GM21515 (cell line): ENCODE measurements around the gene TOR1B.
A peak's percentile ranks its signal among the peaks of the same experiment; 100 is the strongest.
"Not testable (repeated sequence)": the region's sequence is repeated elsewhere in the genome, so short reads cannot be mapped to it uniquely, and the experiment has no call there.

ENCODE experiments used
- ATAC-seq: cut with Tn5 transposase; IDR thresholded peaks from one replicate; pipeline ENCODE4 v1.9.1; 2021; ENCODE audit not compliant: unreplicated experiment

Gene TOR1B

DNA sequence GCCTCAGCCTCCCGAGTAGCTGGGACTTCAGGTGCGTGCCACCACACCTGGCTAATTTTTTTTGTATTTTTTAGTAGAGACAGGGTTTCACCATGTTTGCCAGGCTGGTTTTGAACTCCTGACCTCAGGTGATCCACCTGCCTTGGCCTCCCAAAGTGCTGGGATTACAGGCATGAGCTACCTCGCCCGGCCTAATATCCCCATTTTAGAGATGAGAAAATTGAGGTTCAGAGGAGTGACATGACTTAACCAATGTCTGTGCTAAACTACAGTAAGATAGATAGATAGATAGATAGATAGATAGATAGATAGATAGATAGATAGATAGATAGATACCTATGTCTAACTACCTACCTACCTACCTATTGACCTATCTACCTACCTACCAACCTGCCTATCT is 26.9 kb upstream of the TOR1B start:
- not testable (repeated sequence) for ATAC-seq

DNA sequence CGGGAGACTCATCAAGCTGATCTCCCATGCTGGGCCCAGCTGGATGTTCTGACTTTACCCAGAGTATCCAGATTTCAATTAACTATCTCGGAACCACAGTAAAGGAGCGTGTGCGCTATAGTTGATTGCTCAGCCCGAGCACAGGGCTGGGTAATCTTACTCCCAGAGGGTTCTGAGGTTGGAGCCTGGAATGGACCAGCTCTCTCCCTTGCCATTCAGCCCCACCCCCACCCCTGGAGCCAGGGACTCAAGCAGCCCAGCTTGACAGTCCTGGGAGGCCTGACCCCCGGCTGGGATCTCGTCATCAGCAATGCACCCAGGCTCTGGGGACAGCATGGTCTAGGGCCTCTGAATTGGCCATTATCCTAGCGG is 26.4 kb upstream of the TOR1B start:
- no peak for ATAC-seq

DNA sequence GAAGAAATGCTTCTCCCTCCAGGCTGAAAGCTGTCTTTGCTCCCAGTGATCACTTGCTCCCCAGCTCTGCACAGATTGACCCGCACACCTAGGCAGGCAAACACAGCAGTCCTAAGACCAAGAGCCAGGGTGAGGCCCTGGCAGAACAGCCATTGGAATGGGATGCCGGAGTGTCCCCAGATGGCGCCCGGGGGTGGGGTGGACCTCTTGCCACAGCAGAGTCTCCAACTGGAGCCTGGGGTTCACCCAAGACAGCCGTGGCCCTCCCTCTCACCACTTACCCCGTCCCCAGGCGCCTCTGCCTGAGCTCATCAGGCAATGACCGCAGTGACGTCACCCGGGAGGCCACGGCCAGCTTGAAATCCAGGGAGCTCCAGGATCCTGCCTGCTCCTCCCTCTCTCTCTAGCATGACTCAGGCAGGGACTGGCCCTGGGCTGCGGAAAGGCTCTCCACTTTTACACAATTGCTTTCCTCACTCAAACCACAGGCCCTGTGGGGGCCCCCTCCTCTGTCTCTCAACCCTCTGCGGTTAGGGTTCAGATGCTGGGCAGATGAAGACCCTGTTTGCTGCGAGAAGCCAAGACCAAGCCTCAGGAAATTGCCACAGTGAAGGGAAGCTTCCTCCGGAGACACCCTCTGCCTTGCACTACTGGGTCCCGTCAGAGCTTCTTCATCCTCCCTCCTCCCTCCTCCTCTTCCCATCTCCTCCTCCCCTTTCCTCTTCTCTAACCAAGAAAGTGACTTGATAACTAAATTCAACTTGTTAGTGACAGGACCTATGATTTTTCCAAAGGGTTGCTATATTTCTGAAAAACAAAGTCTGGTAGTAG is 25.8 kb upstream of the TOR1B start:
- ATAC-seq = no peak

GRCh38 chr9:129777769-129778130 is 25.2 kb upstream of the TOR1B start:
- ATAC-seq = no peak

GRCh38 chr9:129778469-129778868 is 24.5 kb upstream of the TOR1B start:
- ATAC-seq = no peak

DNA sequence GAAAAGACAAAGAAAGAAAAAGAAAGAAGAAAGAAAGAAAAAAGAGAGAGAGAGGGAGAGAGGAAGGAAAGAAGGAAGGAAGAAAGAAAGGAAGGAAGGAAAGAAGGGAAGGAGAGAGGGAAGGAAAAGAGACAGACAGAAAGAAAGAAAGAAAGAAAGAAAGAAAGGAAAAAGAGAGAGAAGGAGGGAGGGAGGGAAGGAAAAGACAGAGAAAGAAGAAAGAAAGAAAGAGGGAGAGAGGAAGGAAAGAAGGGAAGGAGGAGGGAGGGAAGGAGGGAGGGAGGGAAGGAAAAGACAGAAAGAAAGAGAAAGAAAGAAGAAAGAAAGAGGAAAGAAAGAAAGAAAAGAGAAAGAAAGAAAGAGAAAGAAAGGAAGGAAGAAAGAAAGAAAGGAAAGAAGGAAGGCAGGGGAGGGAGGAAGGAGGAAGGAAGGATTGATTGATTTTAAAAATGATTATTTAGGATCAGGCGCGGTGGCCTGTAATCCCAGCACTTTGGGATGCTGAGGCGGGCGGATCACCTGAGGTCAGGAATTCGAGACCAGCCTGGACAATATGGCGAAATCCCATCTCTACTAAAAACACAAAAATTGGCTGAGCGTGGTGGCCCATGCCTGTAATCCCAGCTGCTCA is 23.3 kb upstream of the TOR1B start:
- ATAC-seq = no peak

DNA sequence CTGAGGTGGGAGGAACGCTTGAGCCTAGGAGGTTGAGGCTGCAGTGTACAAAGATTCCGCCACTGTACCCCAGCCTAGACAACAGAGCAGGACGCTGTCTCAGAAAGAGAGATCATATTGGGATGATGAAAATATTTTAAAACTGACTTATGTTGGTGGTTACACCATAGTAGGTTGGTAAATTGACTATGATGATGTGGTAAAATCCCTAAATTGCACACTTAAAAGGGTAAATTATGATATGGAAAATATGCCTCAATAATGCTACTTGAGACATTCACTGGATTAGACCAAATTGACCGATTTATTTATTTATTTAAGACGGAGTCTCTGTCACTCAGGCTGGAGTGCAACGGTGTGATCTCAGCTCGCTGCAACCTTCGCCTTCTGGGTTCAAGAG is 21.9 kb upstream of the TOR1B start:
- ATAC-seq = no peak

DNA sequence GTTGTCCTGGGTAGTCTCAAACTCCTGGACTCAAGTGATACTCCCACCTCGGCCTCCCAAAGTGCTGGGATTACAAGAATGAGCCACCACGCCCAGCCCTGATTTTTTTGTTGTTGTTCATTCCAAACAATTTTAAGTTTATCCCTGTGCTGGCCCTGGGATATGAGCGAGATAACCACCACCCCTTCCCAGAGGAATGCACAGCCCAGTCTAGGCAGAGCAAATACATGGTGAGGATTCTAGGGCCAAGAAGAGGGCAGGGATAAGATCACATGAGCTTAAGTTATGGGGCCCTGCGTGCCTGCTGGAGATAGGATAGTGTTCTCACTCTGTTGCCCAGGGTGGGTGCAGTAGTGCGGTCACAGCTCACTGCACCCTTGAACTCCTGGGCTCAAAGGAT is 21.0 kb upstream of the TOR1B start:
- ATAC-seq = no peak

DNA sequence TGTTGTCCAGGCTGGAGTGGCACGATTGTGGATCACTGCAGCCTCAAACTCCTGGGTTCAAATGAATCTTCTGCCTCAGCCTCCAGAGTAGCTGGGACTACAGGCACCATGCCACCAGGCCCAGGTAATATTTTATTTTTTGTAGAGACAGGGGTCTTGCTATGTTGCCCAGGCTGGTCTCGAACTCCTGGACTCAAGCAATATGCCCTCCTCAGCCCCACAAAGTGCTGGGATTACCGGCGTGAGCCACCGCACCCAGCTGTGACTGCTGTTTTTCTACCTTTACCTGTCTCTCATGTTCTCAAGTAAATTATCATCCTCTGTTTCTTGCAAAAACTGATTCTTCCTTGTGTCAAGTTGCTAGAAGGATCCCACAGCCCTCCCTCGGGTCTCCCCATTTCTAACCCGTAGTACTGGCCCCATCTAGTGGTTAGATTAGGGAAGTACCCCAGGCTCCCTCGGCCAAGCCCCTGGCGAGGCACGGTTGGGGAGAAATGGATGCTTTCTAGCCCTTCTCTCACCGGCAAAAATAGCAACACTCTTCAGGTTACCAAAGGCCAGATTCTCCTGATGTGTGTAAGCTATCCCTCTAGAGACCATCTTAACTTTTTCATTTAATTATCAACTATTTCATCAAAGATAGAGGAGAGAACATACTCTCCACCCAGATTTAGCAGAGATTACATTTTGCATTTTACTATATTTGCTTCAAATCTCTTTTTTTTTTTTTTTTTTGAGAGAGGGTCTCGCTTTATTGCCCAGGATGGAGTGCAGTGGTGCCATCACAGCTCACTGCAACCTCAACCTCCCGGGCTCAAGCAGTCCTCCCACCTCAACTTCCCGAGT is 19.2 kb upstream of the TOR1B start:
- ATAC-seq = no peak

GRCh38 chr9:129784970-129785369 is 18.0 kb upstream of the TOR1B start:
- ATAC-seq = not testable (repeated sequence)

DNA sequence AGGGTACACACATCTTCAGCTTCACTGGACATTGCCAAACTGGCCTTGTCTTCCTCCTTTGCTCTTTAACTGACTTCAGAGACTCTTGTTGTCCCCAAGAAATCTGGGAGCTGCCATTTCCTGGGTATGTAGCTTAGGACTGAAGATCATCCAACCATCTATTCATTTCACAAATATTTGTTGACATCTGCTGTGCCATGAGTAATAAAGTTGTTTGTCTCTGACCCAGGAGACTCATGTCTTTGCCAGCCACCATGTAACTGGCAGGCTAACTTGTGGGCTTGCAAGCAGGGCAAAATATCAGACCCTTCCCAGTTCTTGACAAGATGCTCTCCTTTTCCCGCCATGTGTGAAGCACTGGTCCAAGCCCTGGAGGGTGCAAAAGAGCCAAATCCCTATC is 17.1 kb upstream of the TOR1B start:
- no peak for ATAC-seq

DNA sequence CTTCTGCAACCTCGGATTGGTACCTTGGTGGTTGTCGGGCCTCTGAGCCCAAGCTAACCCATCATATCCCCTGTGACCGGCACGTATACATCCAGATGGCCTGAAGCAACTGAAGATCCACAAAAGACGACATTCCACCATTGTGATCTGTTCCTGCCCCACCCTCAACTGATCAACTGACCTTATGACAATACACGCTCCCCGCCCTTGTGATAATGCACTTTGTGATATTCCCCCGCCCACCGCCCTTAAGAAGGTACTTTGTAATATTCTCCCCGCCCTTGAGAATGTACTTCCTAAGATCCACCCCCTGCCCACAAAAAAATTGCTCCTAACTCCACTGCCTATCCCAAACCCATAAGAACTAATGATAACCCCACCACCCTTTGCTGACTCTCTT is 16.5 kb upstream of the TOR1B start:
- no peak for ATAC-seq

GRCh38 chr9:129794549-129794948 is 8.4 kb upstream of the TOR1B start:
- ATAC-seq = no peak

GRCh38 chr9:129796029-129796428 is 7.0 kb upstream of the TOR1B start:
- not testable (repeated sequence) for ATAC-seq

DNA sequence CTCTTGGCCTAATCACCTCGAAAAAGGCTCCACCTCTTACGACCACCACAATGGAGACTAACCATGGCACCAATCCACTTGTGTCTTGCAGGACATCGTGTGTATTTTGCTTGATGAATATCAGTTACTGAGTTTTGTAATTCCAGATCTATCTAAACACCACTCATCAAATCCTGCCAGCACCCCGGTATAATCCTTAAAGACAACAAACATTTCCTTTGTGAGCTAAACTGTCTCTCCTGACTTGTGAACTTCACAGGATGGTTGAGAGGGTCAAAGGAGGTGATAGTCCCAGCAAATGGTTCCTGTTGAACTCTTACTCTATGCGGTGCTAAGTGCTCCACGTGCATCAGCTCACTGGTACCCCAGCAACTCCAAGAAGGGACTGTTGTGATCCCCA is 4.0 kb upstream of the TOR1B start:
- no peak for ATAC-seq

DNA sequence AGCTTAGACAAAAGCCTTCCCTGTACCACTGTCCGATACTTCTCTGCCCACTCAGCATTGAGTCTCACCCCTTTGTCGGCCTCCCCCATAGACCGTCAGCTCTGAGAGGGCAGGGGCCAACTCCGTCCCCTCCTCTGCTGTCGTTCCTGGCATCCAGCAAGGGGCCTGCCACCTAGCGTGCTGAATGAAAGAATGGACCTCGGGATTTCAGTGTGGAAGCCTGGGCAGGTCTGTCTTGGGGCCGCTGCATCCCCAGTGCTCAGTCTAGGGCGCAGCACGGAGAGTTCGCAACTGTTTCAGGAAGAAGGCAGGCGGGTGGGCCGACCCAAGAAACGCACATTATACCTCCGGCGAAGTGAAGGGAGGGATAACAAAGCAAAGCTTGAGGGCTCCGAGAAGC is 1.5 kb upstream of the TOR1B start:
- ATAC-seq = no peak

GRCh38 chr9:129803676-129804060 is 684 bp downstream of the TOR1B start:
- peak; percentile 7 for ATAC-seq

- no peak for ATAC-seq
These were observed 3.1 kb downstream of the TOR1B start for GRCh38 chr9:129806061-129806460.

GRCh38 chr9:129809346-129809745 is 6.4 kb downstream of the TOR1B start:
- no peak for ATAC-seq

DNA sequence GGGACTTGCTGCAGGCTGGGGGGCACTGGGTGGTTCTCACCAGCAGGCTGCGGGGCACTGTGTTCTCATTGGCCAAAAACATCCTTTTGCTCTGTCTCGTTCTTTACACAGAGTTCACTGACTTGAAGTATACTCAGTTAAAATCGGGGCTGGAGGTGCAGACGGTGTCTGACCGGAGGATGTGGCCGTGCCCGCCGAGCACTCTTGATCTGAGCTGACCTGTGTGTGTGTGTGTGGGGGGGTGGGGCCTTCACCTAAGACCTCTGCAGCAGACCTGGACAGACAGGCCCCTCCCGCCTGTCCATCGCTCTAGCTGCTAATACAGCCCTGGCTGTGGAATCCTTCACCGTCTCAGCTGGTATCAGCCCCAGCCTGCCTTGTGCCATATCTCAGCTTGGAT is 7.1 kb downstream of the TOR1B start:
- no peak for ATAC-seq

DNA sequence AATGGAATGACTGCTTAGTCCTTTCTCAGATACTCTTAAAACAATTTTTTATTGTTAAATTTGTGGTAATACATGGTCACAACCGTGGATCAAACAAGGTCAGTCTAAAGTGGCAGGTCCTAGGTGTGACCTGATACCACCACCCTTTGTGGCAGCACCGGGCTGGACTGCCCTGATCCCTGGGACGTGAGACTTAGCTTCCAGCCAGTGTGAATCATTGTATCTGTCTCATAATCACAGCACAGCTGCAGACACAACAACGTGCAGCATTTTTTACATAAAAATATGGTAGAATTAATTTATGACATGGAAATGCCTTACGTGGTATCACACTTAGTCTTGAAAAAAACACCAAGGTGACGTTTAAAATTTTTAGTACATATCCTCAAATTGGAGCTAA is 7.8 kb downstream of the TOR1B start:
- no peak for ATAC-seq

DNA sequence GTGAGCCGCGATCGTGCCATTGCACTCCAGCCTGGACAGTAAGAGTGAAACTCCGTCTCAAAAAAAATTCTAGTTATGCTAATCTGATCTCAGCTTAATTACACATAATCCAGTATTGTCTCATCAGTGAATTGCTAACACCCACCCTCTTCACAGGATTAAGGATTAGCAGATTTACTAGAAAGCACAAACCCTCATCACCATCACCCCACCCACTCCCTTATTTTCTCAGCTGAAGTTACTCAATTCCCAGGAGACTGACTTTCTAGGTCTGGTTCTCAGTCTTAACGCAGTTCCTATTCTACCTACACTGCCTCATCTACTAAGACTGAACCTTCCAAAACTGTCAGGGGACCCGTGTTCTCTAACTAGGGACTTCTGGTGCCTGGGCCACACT is 9.0 kb downstream of the TOR1B start:
- no peak for ATAC-seq
